ENCODE measurements around the gene CASZ1.

DNA sequence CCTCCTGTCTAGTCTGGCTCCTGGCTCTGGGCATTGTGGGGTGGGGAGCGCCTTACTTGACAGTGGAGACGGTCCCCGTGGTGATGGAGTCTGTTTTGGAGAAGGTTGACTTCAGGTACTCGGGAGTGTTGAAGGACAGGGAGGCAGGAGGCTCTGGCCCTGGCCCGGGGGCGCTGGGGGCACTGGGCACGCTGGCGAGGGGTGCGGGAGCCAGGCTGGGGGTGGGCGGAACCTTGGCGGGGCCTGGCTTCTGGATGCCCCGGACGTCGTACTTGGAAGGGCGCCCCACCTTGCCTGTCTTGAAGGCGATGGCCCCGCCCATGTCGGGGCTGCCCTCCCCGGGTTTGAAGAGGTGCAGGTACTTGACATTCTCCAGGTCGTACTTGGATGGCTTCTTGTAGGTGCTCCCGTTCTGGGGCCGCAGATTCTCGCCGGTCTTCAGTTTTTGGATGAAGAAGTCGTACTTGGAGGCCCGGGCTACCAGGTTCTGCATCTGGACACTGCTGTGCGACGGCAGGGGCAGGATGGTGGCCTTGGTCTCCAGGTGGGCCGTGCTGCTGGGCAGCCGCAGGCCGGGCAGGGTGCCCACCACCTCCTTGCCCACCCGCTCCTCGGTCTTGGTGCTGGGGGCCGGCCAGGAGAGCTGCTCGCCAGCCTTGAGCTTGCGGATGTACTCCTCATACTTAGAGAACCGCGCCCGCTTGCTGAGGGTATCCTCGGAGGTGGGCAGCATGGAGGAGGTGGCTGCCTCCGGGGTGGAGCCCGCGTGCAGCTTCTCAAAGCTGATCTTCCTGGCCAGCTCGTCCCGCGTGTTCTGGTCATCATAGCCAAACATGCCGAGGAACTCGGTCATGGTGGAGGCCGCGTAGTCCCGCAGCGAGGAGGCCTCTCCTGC is 136.6 kb downstream of the CASZ1 start:
- no peak for TF ChIP-seq RAD21 (conservative IDR thresholded peaks at IDR 0.05 in 1 of 2, IDR thresholded peaks at IDR 0.05 in 1 of 2)
- TF ChIP-seq, protein P1, sequence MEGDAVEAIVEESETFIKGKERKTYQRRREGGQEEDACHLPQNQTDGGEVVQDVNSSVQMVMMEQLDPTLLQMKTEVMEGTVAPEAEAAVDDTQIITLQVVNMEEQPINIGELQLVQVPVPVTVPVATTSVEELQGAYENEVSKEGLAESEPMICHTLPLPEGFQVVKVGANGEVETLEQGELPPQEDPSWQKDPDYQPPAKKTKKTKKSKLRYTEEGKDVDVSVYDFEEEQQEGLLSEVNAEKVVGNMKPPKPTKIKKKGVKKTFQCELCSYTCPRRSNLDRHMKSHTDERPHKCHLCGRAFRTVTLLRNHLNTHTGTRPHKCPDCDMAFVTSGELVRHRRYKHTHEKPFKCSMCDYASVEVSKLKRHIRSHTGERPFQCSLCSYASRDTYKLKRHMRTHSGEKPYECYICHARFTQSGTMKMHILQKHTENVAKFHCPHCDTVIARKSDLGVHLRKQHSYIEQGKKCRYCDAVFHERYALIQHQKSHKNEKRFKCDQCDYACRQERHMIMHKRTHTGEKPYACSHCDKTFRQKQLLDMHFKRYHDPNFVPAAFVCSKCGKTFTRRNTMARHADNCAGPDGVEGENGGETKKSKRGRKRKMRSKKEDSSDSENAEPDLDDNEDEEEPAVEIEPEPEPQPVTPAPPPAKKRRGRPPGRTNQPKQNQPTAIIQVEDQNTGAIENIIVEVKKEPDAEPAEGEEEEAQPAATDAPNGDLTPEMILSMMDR (IDR thresholded peaks at IDR 0.05), result no peak
- TF ChIP-seq, protein P2, sequence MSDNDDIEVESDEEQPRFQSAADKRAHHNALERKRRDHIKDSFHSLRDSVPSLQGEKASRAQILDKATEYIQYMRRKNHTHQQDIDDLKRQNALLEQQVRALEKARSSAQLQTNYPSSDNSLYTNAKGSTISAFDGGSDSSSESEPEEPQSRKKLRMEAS (IDR thresholded peaks at IDR 0.05), result no peak
- TF ChIP-seq SMC3 (IDR thresholded peaks at IDR 0.05), result no peak
- no peak for TF ChIP-seq JUNB (IDR thresholded peaks at IDR 0.05)
- no peak for TF ChIP-seq EHF (CRISPR knock-in tag; IDR thresholded peaks at IDR 0.05)
- TF ChIP-seq HDAC2 (IDR thresholded peaks at IDR 0.05), result no peak
- TF ChIP-seq HOXB13 (CRISPR knock-in tag; IDR thresholded peaks at IDR 0.05; ENCODE audit: low read depth), result no peak
- TF ChIP-seq, protein P3, sequence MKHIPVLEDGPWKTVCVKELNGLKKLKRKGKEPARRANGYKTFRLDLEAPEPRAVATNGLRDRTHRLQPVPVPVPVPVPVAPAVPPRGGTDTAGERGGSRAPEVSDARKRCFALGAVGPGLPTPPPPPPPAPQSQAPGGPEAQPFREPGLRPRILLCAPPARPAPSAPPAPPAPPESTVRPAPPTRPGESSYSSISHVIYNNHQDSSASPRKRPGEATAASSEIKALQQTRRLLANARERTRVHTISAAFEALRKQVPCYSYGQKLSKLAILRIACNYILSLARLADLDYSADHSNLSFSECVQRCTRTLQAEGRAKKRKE (CRISPR knock-in tag; IDR thresholded peaks at IDR 0.05; ENCODE audit: low read depth), result no peak
- TF ChIP-seq TP53 (CRISPR knock-in tag; IDR thresholded peaks at IDR 0.05), result no peak
- no peak for TF ChIP-seq ZC3H11A (IDR thresholded peaks at IDR 0.05)
- TF ChIP-seq, protein P4, sequence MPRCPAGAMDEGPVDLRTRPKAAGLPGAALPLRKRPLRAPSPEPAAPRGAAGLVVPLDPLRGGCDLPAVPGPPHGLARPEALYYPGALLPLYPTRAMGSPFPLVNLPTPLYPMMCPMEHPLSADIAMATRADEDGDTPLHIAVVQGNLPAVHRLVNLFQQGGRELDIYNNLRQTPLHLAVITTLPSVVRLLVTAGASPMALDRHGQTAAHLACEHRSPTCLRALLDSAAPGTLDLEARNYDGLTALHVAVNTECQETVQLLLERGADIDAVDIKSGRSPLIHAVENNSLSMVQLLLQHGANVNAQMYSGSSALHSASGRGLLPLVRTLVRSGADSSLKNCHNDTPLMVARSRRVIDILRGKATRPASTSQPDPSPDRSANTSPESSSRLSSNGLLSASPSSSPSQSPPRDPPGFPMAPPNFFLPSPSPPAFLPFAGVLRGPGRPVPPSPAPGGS (IDR thresholded peaks at IDR 0.05), result no peak
